OCI-LY1 (cell line): Measurements from ENCODE around the gene KIAA1328.

Source experiments
- EZH2 ChIP-seq: fragments of 200-600 bp; sonication (generic), shearing (Covaris generic); IDR thresholded peaks from 2 replicates; pipeline ENCODE4 v1.8.0; 2017; ENCODE audit warnings: borderline replicate concordance, mixed run types, mild to moderate bottlenecking, antibody characterized with exemption, low read length, moderate library complexity, mixed read lengths
- TF ChIP-seq, protein P1 (sequence below): fragments of 200-600 bp; sonication (generic), shearing (Covaris generic); IDR thresholded peaks from 2 replicates; pipeline ENCODE4 v1.5.1; 2017; ENCODE audit warnings: mild to moderate bottlenecking, antibody characterized with exemption, low read length, moderate library complexity, mixed read lengths

DNA sequence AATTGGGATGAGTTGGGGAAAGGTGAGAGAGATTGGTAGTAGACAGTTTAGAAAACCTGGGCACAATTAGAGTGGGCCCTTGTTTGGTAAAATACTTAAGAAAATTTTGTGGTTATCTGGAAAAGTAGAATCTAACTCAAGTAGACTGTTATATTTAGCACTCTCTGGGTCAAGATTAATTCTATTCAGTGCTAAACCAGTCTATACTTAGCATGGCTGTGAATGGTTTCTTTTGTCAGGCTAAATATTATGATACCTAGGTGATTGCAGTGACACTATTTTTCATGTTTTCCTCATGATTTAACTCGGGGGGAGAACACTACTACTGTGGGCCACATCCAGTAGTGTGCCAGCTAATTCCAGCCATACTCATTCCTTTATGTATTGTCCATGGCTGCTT lies 58.9 kb downstream of the KIAA1328 start:
- TF ChIP-seq EZH2, result no peak
- TF ChIP-seq, protein P1, sequence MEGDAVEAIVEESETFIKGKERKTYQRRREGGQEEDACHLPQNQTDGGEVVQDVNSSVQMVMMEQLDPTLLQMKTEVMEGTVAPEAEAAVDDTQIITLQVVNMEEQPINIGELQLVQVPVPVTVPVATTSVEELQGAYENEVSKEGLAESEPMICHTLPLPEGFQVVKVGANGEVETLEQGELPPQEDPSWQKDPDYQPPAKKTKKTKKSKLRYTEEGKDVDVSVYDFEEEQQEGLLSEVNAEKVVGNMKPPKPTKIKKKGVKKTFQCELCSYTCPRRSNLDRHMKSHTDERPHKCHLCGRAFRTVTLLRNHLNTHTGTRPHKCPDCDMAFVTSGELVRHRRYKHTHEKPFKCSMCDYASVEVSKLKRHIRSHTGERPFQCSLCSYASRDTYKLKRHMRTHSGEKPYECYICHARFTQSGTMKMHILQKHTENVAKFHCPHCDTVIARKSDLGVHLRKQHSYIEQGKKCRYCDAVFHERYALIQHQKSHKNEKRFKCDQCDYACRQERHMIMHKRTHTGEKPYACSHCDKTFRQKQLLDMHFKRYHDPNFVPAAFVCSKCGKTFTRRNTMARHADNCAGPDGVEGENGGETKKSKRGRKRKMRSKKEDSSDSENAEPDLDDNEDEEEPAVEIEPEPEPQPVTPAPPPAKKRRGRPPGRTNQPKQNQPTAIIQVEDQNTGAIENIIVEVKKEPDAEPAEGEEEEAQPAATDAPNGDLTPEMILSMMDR, result no peak
